Hematopoietic multipotent progenitor cell treated with erythropoietin and hydrocortisone succinate and interleukin-3 and kit ligand, for 8 days (in vitro differentiated cells): ENCODE results near the gene KRT84.

ENCODE experiments used
- DNase-seq: peaks from one replicate; pipeline ENCODE4 v3.0.0-alpha.2; 2015

The KRT84 gene

GRCh38 chr12:52381206-52381605 lies 4.2 kb downstream of the KRT84 start:
- no peak for DNase-seq

DNA sequence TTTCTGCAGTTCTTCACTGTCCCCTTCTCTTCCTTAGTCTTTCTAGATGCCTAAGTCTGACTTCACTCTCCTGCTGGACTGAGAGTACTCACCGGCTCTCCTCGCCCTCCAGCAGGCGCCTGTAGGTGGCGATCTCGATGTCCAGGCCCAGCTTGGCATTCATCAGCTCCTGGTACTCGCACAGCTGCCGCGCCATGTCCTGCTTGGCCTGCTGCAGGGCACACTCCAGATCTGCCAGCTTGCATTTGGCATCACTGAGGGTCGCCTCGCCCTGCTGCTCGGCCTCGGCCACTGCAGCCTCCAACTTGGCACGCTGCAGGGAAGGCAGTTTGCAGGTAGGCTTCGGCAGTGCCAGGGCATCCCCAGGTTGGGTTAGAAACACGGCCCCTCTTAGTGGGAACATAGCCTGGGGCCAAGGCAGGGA lies 5.2 kb downstream of the KRT84 start:
- peak; percentile 19 for DNase-seq

GRCh38 chr12:52379536-52379935 lies 5.9 kb downstream of the KRT84 start:
- DNase-seq = no peak

GRCh38 chr12:52378091-52378490 lies 7.4 kb downstream of the KRT84 start:
- no peak for DNase-seq

GRCh38 chr12:52377266-52377665 lies 8.2 kb downstream of the KRT84 start:
- no peak for DNase-seq

- DNase-seq = peak; percentile 55
These were observed 13.0 kb downstream of the KRT84 start for GRCh38 chr12:52372216-52373154.

DNA sequence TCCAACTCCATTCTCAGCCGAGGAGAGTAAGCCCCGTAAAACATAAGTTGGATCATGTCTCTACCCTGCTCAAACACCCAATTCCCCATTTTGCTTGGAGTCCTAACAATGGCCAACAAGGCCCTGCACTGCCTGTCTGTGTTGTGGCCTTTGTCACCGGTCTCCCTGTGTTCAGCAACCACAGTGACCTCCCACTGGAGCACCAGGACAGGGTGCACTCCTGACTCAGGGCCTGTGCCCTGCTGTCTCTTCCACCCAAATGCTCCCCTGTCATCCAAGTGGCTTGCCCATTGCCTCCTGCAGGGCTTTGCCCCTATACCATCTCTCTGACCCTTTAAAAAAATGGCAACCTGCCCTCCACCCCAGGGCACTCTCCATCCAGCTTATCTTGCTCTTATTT lies 13.7 kb downstream of the KRT84 start:
- no peak for DNase-seq

- no peak for DNase-seq
These were observed 14.4 kb downstream of the KRT84 start for GRCh38 chr12:52370926-52371608.

DNA sequence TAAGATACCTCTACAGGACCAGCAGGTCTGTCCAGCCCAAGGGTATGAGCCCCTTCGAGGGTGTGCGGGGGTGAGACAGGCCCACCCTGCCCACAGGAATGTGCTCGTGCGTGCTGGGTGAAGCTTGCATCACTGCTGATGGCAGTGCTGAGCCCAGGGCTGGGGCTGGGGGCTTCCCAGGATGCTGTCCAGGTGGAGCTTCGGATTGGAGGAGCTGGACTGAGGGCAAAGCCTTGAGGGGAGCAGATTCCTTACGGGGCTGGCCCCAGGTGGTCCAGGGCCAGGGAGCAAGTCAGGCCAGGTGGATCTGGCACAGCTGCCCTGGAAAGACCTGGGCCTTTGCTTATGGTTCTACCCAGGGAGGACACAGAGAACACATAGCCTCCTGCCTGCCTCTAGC lies 15.6 kb downstream of the KRT84 start:
- DNase-seq = no peak

- no peak for DNase-seq
These were observed 16.2 kb downstream of the KRT84 start for GRCh38 chr12:52369211-52369610.

DNA sequence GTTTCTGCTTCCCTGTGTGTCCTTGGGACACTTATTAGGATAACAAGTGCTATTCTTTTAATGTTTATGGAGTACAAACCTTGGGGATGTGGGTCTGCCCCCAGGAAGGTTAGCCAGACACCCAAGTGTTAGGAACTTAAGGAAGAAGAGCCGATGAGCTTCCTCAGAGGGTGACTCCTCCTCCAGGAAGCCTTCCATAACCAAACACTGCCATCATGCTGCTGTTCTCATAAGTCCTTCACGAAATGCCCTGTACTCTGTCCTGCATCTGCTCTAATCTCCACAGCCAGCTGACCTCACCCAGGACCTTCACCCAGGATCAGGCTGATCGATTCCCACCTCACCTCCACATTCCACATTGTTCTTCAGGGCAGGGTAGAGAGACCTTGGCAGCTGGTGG lies 16.9 kb downstream of the KRT84 start:
- no peak for DNase-seq

- no peak for DNase-seq
These were observed 17.6 kb downstream of the KRT84 start for GRCh38 chr12:52367876-52368275.

DNA sequence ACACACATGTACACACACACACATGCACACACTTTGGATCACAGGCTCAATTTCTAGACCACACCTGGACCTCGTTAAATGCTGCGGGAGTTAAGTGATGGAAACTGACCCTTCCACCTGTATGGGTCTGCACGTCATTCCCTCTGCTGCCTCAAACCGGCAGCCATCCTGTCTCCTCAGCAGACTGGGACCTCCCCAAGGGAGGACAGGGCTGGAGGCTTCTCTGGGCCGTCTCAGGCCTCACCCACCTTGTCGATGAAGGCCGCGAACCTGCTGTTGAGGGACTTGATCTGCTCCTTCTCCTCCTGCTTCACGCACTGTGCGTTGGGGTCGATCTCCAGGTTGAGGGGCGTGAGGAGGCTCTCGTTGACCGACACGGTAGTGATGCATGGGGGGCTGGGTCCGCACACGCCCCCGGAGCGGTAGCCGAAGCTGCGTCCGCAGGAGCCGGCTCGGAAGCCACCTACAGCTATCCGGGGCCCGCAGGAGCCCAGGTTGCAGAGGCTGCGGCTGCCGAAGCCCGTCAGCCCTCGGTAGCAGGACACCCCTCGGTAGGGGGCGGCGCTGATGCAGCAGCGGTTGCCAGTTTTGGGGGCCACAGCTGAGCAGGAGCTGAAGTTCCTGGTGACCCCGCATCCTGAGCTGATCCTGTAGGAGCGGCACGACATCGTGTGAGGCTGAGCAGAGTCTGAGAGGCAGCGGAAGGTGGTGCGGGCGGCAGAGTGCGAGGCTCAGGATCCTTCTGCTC lies 18.5 kb downstream of the KRT84 start, which contains the start of gene KRT85:
TSS of gene KRT85 (minus strand) at position 744 of the 748 bp plus-strand sequence. CDS start at position 668, 76 bp downstream.
- no peak for DNase-seq

- DNase-seq = no peak
These were observed 20.5 kb downstream of the KRT84 start for GRCh38 chr12:52364901-52365489.

- no peak for DNase-seq
These were observed 21.4 kb downstream of the KRT84 start for GRCh38 chr12:52364061-52364460.

- no peak for DNase-seq
These were observed 22.3 kb downstream of the KRT84 start for GRCh38 chr12:52363111-52363679.

GRCh38 chr12:52362118-52362726 lies 23.2 kb downstream of the KRT84 start:
- peak; percentile 6 for DNase-seq

DNA sequence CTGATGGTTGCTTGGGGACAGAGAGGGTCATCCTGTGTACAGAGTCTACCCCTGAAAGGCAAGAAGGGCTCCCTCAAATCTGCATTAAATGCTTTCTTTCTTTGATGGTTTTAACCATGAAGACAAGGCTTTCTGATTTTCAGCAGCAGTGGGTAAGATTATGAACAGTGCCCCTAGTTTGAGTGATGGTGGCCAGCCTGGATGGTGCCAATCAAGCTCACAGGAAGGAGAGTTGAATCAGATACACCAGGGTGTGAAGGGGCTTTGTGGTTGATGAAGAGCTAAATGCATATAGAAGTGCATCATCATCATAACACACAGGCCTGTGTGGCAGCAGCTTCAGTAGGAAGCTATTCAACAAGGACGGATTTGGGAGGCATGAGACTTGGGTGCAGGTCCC lies 23.9 kb downstream of the KRT84 start:
- no peak for DNase-seq

GRCh38 chr12:52360663-52361271 lies 24.7 kb downstream of the KRT84 start:
- no peak for DNase-seq

DNA sequence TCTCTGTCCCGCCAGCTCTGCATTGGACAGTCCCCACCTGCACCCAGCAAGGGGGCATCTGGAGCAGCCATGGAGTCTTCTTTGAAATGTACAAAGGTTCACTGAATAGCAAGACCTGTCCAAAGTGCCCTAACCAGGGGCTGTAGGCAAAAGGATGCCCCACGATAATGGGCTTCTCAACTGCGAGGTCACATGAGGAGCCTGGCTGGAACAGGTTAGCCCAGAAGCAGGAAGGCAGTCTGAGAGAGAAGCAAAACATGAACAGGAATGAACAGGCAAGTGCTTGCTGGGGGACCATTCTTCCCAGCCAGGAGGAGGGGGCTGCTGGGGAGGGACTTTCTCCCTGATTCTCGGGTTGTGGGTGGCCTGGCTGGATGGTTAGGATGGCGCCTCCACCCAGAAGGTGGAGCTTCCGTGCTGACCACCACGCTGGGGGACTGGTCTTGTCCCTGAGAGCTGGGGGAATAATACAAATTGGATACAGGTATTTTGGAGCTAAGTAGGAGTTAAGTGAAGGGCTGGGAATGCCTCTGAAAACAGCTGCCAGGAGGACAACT lies 25.3 kb downstream of the KRT84 start:
- no peak for DNase-seq

- no peak for DNase-seq
These were observed 25.8 kb downstream of the KRT84 start for GRCh38 chr12:52359621-52360061.
